ENCODE results near the gene HNRNPK. TPM values are rescaled to one million over a fixed set of nuclear protein-coding genes. Genes with fewer than 3 reads are reported as not detected.
A peak's percentile ranks its signal among the peaks of the same experiment; 100 is the strongest.

HNRNPK gene
- total and polyA plus RNA-seq, 2 of the 13 experiments (the other 11 are each of a cell fraction or from before 2014, with no cell fraction given): 321 to 712 TPM

DNA sequence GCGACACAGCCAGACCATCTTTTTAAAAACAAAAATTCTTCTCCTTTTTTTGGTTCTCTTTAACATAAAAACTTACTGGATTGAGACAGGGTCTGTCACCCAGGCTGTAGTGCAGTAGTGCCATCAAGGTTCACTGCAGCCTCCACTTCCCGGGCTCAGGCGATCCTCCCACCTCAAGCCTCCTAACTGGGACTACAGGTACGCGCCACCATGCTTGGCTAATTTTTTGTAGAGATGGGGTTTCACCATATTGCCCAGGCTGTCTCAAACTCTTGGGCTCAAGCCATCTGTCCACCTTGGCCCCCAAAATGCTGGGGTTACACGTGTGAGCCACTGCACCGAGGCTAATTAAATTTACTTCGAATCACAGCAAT lies 13.8 kb downstream of the HNRNPK start:
- H3K9ac ChIP-seq (ENCODE audit: insufficient read depth, low read depth, low read length): no peak overlapping the region
- TF ChIP-seq ZNF713 (CRISPR knock-in tag; IDR thresholded peaks at IDR 0.05): no peak
- TF ChIP-seq, protein P1, sequence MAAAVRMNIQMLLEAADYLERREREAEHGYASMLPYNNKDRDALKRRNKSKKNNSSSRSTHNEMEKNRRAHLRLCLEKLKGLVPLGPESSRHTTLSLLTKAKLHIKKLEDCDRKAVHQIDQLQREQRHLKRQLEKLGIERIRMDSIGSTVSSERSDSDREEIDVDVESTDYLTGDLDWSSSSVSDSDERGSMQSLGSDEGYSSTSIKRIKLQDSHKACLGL (CRISPR knock-in tag; IDR thresholded peaks at IDR 0.05): no peak
- TF ChIP-seq PAF1 (CRISPR knock-in tag; IDR thresholded peaks at IDR 0.05): 0 out of 2 replicates have a peak, but pooled peaks have one; percentile 78
- TF ChIP-seq ONECUT2 (CRISPR knock-in tag; IDR thresholded peaks at IDR 0.05): no peak
- TF ChIP-seq, protein P2, sequence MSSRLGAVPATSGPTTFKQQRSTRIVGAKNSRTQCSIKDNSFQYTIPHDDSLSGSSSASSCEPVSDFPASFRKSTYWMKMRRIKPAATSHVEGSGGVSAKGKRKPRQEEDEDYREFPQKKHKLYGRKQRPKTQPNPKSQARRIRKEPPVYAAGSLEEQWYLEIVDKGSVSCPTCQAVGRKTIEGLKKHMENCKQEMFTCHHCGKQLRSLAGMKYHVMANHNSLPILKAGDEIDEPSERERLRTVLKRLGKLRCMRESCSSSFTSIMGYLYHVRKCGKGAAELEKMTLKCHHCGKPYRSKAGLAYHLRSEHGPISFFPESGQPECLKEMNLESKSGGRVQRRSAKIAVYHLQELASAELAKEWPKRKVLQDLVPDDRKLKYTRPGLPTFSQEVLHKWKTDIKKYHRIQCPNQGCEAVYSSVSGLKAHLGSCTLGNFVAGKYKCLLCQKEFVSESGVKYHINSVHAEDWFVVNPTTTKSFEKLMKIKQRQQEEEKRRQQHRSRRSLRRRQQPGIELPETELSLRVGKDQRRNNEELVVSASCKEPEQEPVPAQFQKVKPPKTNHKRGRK (CRISPR knock-in tag; IDR thresholded peaks at IDR 0.05): no peak
- no peak for TF ChIP-seq SMAD1 (CRISPR knock-in tag; IDR thresholded peaks at IDR 0.05; ENCODE audit: borderline replicate concordance, low read depth)
- TF ChIP-seq MBD4 (IDR thresholded peaks at IDR 0.05; ENCODE audit: borderline replicate concordance, low read length): 0 out of 2 replicates have a peak, but pooled peaks have one; percentile 16
- no peak for TF ChIP-seq YEATS2 (CRISPR knock-in tag; IDR thresholded peaks at IDR 0.05; ENCODE audit: borderline replicate concordance)
- TF ChIP-seq GATAD1 (CRISPR knock-in tag; IDR thresholded peaks at IDR 0.05): no peak
- TF ChIP-seq NR1H2 (CRISPR knock-in tag; IDR thresholded peaks at IDR 0.05; ENCODE audit: borderline replicate concordance, low read depth): no peak
- TF ChIP-seq, protein P3, sequence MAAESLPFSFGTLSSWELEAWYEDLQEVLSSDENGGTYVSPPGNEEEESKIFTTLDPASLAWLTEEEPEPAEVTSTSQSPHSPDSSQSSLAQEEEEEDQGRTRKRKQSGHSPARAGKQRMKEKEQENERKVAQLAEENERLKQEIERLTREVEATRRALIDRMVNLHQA (CRISPR knock-in tag; IDR thresholded peaks at IDR 0.05): no peak
- no peak for TF ChIP-seq ATM (IDR thresholded peaks at IDR 0.05; ENCODE audit: borderline replicate concordance)
- no peak for TF ChIP-seq NFIB (CRISPR knock-in tag; IDR thresholded peaks at IDR 0.05; ENCODE audit: borderline replicate concordance)
- TF ChIP-seq, protein P4, sequence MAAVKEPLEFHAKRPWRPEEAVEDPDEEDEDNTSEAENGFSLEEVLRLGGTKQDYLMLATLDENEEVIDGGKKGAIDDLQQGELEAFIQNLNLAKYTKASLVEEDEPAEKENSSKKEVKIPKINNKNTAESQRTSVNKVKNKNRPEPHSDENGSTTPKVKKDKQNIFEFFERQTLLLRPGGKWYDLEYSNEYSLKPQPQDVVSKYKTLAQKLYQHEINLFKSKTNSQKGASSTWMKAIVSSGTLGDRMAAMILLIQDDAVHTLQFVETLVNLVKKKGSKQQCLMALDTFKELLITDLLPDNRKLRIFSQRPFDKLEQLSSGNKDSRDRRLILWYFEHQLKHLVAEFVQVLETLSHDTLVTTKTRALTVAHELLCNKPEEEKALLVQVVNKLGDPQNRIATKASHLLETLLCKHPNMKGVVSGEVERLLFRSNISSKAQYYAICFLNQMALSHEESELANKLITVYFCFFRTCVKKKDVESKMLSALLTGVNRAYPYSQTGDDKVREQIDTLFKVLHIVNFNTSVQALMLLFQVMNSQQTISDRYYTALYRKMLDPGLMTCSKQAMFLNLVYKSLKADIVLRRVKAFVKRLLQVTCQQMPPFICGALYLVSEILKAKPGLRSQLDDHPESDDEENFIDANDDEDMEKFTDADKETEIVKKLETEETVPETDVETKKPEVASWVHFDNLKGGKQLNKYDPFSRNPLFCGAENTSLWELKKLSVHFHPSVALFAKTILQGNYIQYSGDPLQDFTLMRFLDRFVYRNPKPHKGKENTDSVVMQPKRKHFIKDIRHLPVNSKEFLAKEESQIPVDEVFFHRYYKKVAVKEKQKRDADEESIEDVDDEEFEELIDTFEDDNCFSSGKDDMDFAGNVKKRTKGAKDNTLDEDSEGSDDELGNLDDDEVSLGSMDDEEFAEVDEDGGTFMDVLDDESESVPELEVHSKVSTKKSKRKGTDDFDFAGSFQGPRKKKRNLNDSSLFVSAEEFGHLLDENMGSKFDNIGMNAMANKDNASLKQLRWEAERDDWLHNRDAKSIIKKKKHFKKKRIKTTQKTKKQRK (IDR thresholded peaks at IDR 0.05; ENCODE audit: low read length): no peak
- TF ChIP-seq ZNF543 (CRISPR knock-in tag; IDR thresholded peaks at IDR 0.05): no peak
- TF ChIP-seq JUNB (CRISPR knock-in tag; IDR thresholded peaks at IDR 0.05; ENCODE audit: borderline replicate concordance): no peak

More for the DNA sequence above, 13.8 kb downstream of the HNRNPK start:
- ChIA-PET POLR2A (interaction anchor here (1.2 to 2.1 kb wide), 3 partner anchors 10 to 14 kb away, joined by 7 to 20 read pairs (median 14); partner anchors contain the start of genes HNRNPK and RMI1), CTCF (ENCODE audit: low intra/inter-chr PET ratio, low total read pairs) (no interaction called here)
- DNase-seq (ENCODE audit: low spot score) (no peak), FAIRE-seq (no peak), ATAC-seq (peak; percentile 6)
- Histone ChIP-seq H3K9me3 (ENCODE audit: low read length) (no peaks in the 10 kb centered on the region), H2AFZ (ENCODE audit: low read length) (no peak overlapping the region), H3K4me1 (ENCODE audit: insufficient read depth, low read length) (peaks cover 9% of the 10 kb centered on the region), H3K4me2 (ENCODE audit: low read depth, low read length) (no peak overlapping the region), H3K36me3 (replicated peaks in 1 of 2; ENCODE audit: control insufficient read depth in 1 of 2, insufficient read depth in 2 of 2, low read length in 2 of 2) (peaks cover 3 to 29% of the 10 kb centered on the region in 2 experiments; a peak in 4 of 5 replicates), H3K27me3 (ENCODE audit: control insufficient read depth in 1 of 2, insufficient read depth in 2 of 2, low read length in 2 of 2) (no peaks in the 10 kb centered on the region), H3K4me3 (replicated peaks in 1 of 3; ENCODE audit: insufficient read depth in 1 of 3, low read depth in 2 of 3, low read length in 3 of 3) (no peak overlapping the region), H3K79me2 (ENCODE audit: insufficient read depth, low read length) (peaks cover 2% of the 10 kb centered on the region), H4K20me1 (ENCODE audit: insufficient read depth, low read length) (peaks cover 11% of the 10 kb centered on the region), H3K27ac (ENCODE audit: extremely low read length, insufficient read depth, low read length) (peak overlapping the region; percentile 17)
- intact Hi-C loops (cut with micrococcal nuclease; ENCODE audit: unreplicated experiment): no loop called here
- WGBS (ENCODE audit: low lambda C conversion rate): 100% methylated on average over 8 of the region's 8 CpGs
- TSS peak; percentile 12 for BruUV-seq (replicated peaks)
- in situ Hi-C loops (cut with HindIII; ENCODE audit: extremely low pct_ligation_motif_present, low pct_unique_long_range_greater_than_20kb): no loop called here

Data from HepG2 (cell line).